ENCODE results near the gene GNG14.
"Not testable (repeated sequence)": the region's sequence is repeated elsewhere in the genome, so short reads cannot be mapped to it uniquely, and the experiment has no call there.

The GNG14 gene

GRCh38 chr19:12725612-12726011 lies 37.8 kb downstream of the GNG14 start:
- not testable (repeated sequence) for DNase-seq

- DNase-seq: no peak
Measured at GRCh38 chr19:12726988-12727316, 39.2 kb downstream of the GNG14 start.

GRCh38 chr19:12727745-12728433 lies 40.1 kb downstream of the GNG14 start:
- no peak for DNase-seq

GRCh38 chr19:12730064-12730463 lies 42.3 kb downstream of the GNG14 start:
- no peak for DNase-seq

- DNase-seq: no peak
Measured at GRCh38 chr19:12731337-12731736, 43.5 kb downstream of the GNG14 start.

GRCh38 chr19:12733369-12734214 lies 45.8 kb downstream of the GNG14 start:
- peak; percentile 50 for DNase-seq

- peak; percentile 75 for DNase-seq
Measured at GRCh38 chr19:12736995-12737834, 49.4 kb downstream of the GNG14 start, which contains the start of gene GET3. Gene GET3 (plus strand): TSS chr19:12737497. CDS start chr19:12737506, 9 bp downstream.

GRCh38 chr19:12737835-12738351 lies 50.1 kb downstream of the GNG14 start:
- no peak for DNase-seq

All from activated T-cell treated with anti-CD3 and anti-CD28 coated beads, Interleukin-2, amount 50 U/mL, for 1 hour (primary cell).